Esophagus squamous epithelium (tissue), 4 donors: ENCODE results near the gene GAB2.

Source experiments
- CTCF ChIP-seq, 6 experiments: fragments of 450-650 bp in 4 of 6; fragments of 200-600 bp in 2 of 6; sonication (generic) in 2 of 6; IDR thresholded peaks; one replicate each; pipeline ENCODE4 v1.5.1; 2016 to 2019; ENCODE audit warnings: antibody characterized with exemption in 6 of 6, mild to moderate bottlenecking in 4 of 6, moderate library complexity in 4 of 6
- POLR2A ChIP-seq, 4 donors: fragments of 450-650 bp; IDR thresholded peaks; one replicate each; pipeline ENCODE4 v1.6.1; 2017; ENCODE audit warnings: antibody characterized with exemption in 4 of 4, mild to moderate bottlenecking in 4 of 4, moderate library complexity in 3 of 4

DNA sequence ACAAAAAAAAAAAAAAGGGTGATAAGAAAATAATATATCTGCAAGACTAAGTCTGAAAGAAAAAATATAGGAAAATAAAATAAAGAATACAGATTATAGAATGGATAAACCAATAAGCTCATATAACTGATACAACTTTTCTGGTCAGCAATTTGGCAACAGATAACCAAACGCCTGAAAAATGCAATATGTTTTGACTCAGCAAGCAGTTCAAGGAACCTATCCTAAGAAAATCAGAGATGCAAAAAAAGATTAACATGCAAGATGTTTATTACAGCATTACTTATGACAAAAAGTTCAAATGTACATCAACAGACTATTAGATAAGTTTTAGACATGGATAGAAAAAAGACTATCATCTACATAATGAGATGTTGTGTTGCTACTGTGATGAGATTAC, 27.1 kb upstream of the GAB2 start:
- no peak for TF ChIP-seq POLR2A (IDR thresholded peaks at IDR 0.05)
- TF ChIP-seq CTCF (IDR thresholded peaks at IDR 0.05), result no peak
